Suprapubic skin (tissue), 3 donors: ENCODE measurements around the gene PNKP.

Source experiments
- CTCF ChIP-seq, 2 donors: fragments of 200-600 bp in 1 of 2; fragments of 450-650 bp in 1 of 2; sonication (generic) in 1 of 2; IDR thresholded peaks; one replicate each; pipeline ENCODE4 v1.5.1; 2016 to 2019; ENCODE audit warnings: antibody characterized with exemption in 2 of 2, mild to moderate bottlenecking in 1 of 2, moderate library complexity in 1 of 2
- POLR2A ChIP-seq, 2 donors: fragments of 450-650 bp; IDR thresholded peaks; one replicate each; pipeline ENCODE4 v1.6.1; 2017; ENCODE audit warnings: antibody characterized with exemption in 2 of 2, mild to moderate bottlenecking in 2 of 2, moderate library complexity in 2 of 2

GRCh38 chr19:49875857-49876421 is 8.6 kb upstream of the PNKP start:
- TF ChIP-seq POLR2A (IDR thresholded peaks at IDR 0.05) (no peak), CTCF (IDR thresholded peaks at IDR 0.05) (no peak)
